Fibroblast of skin of back (primary cell): ENCODE measurements around the gene NPTX2.

ENCODE experiments used
- DNase-seq: peaks from one replicate; pipeline ENCODE4 v3.0.0-alpha.2; 2013

The NPTX2 gene

DNA sequence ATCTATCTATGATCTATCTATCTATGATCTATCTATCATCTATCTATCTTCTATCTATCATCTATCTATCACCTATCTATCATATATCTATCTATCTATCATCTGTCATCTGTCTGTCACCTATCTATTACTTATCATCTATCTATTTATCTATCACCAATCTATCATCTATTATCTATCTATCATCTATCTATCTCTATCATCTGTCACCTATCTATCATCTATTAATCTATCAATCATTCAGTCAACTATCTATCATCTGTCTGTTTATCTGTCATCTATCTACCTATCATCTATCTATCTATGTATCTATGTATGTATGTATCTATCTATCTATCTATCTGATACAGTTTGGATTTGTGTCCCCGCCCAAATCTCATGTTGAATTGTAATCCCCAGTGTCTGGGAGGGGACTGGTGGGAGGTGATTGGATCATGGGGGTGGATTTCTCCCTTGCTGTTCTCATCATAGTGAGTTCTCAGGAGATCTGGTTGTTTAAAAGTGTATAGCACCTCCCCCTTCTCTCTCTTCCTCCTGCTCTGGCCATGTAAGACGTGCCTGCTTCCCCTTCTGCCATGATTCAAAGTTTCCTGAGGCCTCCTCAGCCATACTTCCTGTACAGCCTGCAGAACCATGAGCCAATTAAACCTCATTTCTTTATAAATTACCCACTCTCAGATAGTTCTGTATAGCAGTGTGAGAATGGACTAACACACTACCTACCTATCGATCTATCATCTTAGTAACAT is 37.6 kb downstream of the NPTX2 start:
- no peak for DNase-seq

DNA sequence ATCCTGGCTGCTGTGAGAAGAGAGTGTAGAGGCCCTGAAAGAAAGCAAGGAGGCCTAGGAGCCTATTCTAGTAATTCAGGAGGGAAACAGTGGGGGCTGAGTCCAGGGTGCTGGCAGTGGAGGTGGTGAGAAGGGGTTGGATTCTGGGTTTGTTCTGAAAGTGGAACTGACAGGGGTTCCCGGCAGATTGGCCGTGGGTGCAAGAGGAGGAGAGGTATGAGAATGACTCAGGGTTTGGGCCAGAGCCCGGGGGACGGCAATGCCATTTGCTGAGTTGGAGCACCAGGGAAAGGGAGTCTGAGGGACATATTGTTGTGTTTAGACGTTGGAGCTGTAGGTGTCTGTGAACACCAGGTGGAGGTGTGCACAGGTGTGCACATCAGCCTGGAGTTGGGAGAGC is 38.5 kb downstream of the NPTX2 start:
- no peak for DNase-seq

DNA sequence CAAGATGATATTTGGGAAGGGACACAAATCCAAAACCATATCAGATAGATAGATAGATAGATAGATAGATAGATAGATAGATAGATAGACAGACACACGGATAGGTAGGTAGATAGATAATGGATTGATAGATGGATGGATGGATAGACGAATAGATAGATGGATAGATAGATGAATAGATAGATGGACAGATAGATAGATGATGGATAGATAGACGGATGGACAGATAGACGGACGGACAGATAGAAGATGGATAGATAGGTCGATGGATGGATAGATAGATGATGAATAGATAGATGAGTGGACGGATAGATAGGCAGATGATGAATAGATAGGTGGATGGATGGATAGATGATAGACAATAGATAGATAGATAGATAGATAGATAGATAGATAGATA is 39.8 kb downstream of the NPTX2 start:
- DNase-seq = no peak

DNA sequence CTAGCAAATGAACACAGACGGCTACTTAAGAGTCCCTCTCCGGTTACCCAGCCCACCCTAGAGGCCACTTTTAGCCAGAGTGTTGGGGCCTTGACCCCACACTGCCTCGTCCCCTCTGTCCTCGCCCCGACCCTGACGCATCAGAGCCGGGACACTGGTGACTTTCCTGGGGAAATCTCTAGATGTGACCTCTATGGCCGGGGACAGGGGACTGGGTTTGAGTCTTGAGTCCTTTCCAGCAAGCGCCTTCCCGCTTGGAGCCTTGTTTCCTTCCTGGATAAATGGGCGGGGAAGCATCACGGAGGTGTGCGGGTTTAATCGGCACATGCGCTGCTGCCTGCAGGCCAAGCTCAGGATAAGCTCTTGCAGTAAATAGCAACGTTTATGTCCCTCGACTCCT is 40.7 kb downstream of the NPTX2 start:
- DNase-seq = no peak

DNA sequence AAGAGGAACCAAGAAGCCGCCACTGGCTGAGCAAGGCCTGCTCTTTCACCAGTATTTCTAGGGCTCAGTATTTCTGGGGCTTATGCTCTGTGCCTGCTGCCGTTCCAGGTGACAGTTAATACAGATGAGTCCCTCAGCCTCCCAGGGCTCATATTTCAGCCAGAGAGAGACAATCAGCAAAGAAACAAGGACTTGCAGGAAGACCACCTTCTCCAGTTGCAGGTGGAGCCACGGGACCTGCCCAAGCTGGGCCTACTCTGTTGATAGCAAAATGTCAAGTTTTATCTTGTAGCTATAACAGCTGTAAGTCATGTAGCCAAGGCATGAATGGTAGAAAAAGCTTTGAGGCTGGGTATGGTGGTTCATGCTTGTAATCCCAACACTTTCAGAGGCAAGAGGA is 42.7 kb downstream of the NPTX2 start:
- DNase-seq = no peak

DNA sequence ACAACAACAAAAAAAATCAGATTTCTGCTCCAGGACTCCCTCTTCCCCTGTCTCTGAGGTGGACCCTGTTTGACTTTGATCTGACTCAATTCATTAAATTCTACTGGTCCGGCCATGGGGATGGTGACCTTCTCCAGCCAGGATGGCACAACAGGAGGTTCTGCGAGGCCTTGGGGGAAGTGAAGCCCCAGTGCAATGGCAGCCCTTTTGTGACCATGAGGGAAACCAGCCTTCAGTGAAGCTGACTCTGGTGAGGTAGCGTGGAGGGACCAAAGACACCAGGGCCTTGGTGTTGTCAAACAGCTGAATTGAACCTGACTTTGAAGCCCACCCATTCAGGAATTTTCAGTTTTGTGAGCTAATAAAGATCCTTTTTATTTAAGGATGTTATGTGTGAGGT is 44.5 kb downstream of the NPTX2 start:
- no peak for DNase-seq

DNA sequence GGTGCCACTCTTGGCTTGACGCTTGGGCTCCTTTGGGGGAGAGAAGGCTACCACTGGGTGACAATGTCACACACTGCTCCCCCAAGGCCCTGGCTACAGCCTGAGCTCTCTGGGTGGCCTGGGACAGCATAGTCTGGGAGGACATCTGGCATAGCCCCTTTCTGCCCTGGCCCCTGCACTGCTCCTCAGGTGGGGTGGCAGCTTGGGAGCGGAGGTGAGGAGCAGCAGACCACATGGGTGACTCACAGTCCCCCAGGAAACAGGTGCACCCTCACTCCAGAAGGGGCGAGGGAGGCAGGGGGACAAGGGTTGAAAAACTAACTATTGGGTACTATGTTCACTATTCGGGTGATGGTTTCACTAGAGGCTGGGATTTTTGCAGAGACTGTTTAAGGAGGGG is 45.2 kb downstream of the NPTX2 start:
- DNase-seq = no peak

DNA sequence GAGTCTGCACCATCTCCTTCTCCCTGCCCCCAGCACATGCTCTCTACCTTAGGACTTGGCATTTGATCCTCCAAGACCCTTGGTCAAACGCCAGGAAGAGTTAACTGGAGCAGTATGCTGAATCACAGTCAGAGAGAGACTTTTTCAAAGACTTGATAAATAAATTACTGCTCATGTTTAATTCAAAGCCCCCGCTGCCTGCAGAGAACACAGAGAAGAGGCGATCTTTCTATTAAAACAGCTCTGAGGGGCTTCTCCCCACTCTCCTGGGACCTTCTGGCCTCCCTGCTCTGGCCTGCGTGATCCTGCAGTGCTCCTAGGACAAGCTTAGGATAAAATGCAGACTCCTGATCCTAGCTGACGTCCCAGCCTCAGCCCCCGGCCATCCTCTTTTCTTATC is 47.8 kb downstream of the NPTX2 start:
- no peak for DNase-seq

DNA sequence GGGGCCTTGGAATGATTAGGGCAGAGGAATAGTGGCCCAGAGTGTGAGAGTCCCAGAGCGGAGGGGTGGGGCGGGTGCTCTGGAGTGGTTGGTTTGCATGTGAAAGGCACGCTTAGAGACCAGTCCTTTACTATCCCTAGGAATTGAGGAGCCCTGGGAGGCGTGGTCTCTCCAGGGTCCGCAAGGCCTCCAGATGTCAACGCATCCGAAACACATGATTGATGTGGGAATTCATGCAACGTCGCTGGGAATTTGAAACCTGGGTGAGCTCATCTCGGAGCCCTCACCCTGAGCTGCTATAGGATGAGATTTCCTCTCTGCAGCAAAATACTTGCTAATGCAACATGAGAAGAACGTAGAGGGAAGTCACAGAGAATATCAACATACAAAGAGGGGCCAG is 51.2 kb downstream of the NPTX2 start:
- no peak for DNase-seq

DNA sequence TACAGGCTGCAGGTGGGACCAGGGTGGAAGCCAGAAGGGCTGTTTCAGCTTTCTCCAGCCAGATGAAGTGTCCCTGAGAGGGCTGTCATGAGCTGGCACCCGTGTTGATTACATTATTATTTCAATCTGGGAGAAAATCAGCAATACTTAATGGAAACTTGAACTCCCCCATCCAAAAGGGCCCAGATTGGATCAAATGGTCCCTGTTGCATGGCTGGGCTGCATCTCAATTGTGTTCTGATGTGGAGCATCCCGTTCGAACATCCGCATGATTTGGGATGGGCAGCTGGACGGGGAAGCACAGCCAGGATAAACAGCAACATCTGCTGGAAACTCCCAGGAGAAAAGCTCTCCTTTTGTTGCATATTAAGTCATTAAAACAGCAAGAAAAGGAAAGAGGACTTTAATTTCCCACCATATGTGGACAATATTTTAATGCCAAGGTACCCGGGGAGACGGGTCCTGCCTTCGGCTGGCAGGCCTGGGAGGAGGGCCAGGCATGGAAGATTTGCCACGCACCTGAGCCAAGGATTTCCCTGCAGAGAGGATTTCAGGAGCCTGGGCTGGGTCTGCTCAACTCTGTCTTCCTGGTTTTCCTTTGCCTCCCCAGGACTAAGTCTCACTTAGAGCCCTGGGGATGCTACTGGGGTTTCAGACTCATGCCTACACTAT is 52.4 kb downstream of the NPTX2 start:
- DNase-seq = no peak

DNA sequence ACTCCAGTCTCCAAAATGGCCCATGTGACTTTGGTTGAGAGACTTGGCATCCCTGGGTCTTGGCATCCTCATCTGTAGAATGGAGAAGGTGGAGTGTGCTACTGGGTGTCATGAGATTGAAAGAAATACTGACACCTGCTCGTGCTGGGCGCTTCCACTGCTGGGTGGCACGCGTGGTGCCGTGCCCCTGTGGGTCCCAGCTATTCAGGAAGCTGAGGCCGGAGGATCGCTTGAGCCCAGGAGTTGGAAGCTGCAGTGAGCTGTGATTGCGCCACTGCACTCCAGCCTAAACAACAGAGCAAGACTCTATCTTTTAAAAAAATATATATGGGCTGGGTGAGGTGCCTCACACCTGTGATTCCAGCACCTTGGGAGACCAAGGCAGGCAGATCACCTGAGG is 53.1 kb downstream of the NPTX2 start:
- no peak for DNase-seq

DNA sequence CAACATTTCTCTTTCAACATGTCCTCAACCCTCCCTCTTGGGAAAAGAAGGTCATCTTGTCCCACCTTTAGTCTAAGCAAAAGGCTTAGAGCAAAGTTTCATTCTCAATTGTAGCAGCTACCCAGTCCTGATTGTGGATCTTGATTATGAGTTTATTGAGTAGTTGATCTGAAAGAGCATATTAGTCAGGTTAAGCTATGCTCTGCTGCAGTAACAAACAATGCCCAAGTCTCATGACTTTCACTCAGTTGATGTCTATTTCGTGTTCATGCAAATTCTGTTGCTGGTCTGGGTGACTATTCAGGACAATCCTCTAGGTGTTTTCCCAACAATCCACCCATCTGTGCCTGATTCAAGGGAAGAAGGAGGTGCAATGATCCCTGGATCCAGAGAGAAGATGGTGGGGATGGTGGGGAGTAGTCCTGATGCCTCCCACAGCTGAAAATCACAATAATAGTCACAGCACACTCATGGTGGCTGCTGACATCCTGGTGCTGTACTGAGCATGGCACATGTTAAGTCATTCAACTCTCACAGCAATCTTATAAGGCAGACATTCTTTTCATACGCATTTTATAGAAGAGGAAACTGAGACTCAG is 54.7 kb downstream of the NPTX2 start:
- no peak for DNase-seq

DNA sequence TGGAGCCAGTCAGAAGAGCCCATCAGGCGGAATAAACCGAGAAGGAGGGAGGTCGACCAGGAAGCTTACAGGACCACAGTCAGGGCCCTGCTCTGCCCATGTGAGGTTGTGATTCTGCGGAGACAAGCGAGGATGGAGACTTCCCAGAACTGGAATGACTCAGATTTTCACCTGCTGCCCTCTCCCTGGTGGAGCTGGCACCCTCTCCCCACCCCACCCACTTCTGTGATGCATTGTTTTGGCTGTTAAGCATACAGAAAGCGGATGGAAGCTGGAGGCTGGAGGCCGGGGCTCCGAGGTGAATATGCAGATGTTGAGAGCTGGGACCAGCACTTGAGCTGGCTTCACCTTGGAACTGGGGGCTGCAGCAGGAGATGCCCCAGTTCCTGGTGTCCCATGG is 57.4 kb downstream of the NPTX2 start:
- DNase-seq = no peak

DNA sequence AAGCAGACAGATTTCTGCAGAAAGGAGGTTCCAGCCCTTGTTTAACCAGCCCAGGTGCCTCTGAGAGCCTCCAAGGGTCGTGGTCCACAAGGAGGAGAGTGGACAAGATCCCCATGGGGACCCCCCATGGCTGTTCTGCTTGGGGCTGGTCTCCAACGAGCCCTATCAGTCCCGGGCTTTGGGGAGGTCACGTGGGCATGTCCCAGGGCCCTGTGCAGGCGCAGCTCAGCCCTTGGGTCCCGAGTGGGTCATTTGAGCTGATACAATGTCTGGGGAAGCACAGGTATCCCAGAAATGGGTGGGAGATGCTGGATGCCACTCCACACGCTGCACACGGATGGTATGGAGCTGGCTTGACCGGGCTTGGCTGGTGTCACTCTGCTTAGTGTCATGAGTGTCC is 57.8 kb downstream of the NPTX2 start:
- DNase-seq = no peak

DNA sequence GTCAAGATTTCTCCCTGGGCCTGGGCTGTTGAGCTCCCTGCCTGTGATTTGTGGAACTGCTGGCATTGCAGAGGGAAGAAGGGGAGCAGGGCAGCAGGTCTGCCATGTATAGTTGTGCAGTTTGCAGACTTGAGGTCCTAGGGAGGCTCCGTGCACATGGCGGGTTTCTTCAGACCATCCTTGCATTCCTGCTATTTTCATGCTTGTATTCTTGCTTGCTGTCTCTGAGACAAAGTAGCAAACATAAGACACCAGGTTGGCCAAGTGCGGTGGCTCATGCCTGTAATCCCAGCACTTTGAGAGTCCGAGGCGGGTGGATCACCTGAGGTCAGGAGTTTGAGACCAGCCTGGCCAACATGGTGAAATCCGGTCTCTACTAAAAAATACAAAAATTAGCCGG is 61.1 kb downstream of the NPTX2 start:
- no peak for DNase-seq
